Chondrocyte (in vitro differentiated cells): Measurements from ENCODE around the gene XIST. TPM values are rescaled to one million over a fixed set of nuclear protein-coding genes. Genes with fewer than 3 reads are reported as not detected.

Experiments
- DNase-seq: peaks from one replicate; pipeline ENCODE4 v3.0.0; 2021; ENCODE audit warnings: mixed read lengths, low spot score
- H3K27ac Mint-ChIP-seq: one replicate; pipeline ENCODE4 v1.8.0; 2021; ENCODE audit warnings: mild to moderate bottlenecking, moderate library complexity, mixed read lengths; ENCODE audit not compliant: unreplicated experiment
- H3K27me3 Mint-ChIP-seq: 2 replicates; pipeline ENCODE4 v1.8.0; 2021; ENCODE audit warnings: low read depth, mixed read lengths
- H3K36me3 Mint-ChIP-seq: 2 replicates; pipeline ENCODE4 v1.8.0; 2021; ENCODE audit warnings: low read depth, mixed read lengths
- H3K4me1 Mint-ChIP-seq: 2 replicates; pipeline ENCODE4 v1.8.0; 2021; ENCODE audit warnings: low read depth, mild to moderate bottlenecking, mixed read lengths
- H3K4me3 Mint-ChIP-seq: one replicate; pipeline ENCODE4 v1.8.0; 2021; ENCODE audit warnings: mild to moderate bottlenecking, moderate library complexity, mixed read lengths; ENCODE audit not compliant: unreplicated experiment
- H3K9me3 Mint-ChIP-seq: 2 replicates; pipeline ENCODE4 v1.8.0; 2021; ENCODE audit warnings: low read depth, mixed read lengths
- total RNA-seq: library from RNA; stranded (reverse); gene quantifications from 3 replicates; pipeline ENCODE4 v1.2.1, GENCODE V29; 2021
- TF ChIP-seq, protein P1 (sequence below): fragments of 200-600 bp; sonication (generic); IDR thresholded peaks from 2 replicates; pipeline ENCODE4 v1.5.0; 2021; ENCODE audit warnings: antibody characterized with exemption, mild to moderate bottlenecking, moderate library complexity

The XIST gene
- total RNA-seq, 1 donor from 2014 or later, result not detected

- peaks cover 12% of the 10 kb centered on the region for H3K27me3 Mint-ChIP-seq
- no peaks in the 10 kb centered on the region for H3K9me3 Mint-ChIP-seq
- no peak overlapping the region for H3K4me3 Mint-ChIP-seq
- no peak for DNase-seq
- H3K27ac Mint-ChIP-seq, result no peak overlapping the region
- H3K4me1 Mint-ChIP-seq, result no peaks in the 10 kb centered on the region
- no peaks in the 10 kb centered on the region for H3K36me3 Mint-ChIP-seq
- TF ChIP-seq, protein P1, sequence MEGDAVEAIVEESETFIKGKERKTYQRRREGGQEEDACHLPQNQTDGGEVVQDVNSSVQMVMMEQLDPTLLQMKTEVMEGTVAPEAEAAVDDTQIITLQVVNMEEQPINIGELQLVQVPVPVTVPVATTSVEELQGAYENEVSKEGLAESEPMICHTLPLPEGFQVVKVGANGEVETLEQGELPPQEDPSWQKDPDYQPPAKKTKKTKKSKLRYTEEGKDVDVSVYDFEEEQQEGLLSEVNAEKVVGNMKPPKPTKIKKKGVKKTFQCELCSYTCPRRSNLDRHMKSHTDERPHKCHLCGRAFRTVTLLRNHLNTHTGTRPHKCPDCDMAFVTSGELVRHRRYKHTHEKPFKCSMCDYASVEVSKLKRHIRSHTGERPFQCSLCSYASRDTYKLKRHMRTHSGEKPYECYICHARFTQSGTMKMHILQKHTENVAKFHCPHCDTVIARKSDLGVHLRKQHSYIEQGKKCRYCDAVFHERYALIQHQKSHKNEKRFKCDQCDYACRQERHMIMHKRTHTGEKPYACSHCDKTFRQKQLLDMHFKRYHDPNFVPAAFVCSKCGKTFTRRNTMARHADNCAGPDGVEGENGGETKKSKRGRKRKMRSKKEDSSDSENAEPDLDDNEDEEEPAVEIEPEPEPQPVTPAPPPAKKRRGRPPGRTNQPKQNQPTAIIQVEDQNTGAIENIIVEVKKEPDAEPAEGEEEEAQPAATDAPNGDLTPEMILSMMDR, result no peak
These were observed 5.4 kb downstream of the XIST start for GRCh38 chrX:73847100-73847499.

DNA sequence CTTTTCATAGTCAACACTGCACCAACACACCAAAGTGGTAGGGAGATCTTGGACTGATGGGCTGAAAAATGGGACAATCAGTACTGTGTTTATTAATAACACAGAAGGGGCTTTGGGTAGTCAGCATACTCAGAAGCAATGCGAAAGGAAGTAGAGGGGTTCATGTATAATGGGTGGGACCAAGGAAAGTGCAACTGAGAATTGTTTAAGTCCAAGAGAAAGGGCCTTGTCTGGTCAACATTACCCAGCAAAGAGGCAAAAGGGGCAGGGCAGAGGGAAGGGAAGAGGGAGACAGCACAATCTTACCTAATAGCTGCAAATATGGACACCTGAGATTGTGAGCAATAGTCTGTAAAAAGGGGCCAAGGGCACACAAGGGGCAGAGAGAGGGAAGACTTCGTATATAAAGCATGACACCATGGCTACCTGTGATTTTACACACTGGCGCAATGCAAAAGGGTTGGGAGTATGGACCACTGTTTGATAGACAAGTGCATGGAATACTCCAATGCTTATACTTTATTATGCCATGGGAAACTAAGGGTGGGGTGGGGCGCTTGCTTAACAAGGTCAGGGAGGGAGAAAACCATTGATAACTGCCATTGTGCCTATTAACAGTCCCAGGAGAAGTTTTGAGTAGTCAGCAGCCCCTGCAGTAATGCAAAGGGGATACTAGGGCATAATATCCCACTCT lies 9.8 kb downstream of the XIST start:
- Mint-ChIP-seq H3K27me3 (peaks cover 6% of the 10 kb centered on the region), H3K36me3 (no peaks in the 10 kb centered on the region), H3K9me3 (no peaks in the 10 kb centered on the region), H3K4me1 (no peaks in the 10 kb centered on the region), H3K4me3 (no peak overlapping the region), H3K27ac (no peak overlapping the region)
- DNase-seq, result no peak
- TF ChIP-seq, protein P1, result no peak

DNA sequence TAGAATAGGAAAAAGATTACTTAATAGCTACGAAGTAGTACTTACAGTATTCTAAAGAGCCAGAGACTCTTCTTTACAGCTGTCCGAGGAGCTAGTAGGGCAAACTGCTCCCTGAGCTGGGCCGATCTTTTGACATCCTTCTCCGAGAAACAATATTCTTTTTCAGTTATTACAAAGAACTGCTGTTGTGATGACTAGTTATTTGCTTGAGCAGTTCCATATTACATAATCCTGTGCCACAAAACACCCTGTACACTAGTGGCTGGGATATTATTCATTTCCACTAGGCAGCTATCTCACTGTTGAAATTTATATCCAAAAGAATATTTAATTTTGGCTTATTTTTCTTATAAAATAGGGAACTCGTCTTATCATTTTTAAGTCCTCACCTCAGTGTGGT lies 11.2 kb downstream of the XIST start:
- no peak overlapping the region for H3K27ac Mint-ChIP-seq

DNA sequence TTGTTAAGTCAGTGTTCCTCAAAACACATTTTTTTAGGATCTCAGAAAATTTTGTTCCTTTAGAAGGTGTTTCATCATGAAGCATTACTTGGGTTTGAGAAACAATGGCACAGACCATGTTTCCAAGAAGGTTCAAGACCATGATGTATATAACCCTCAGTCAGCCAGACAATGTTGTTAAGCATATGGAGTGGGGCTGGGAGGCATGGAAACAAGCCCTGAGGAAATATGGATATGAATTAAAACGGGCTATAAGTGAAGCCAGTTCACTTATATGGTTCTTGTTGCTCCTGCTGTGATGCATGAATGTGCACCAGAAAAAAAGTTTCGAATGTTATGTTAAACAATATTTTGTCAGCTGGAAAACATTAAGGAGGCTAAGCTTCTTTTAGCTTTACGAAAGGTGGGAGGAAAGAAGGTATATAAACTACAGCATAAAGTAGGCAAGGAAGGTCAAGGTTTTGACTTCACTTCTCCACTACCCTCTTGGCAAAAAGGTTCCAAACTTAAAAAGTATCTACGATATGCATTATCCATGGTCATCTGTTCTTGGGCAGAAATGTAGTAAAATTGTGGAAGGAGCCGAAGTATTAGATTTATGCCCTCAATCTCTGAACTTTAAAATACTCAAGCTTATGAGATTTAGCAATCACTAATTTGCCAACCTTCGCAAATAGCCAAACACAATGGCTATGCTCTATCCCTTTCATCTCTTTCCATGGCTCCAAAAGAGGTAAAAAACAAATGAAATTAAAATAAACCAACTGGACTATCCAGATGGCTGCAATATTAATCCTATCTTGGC lies 12.2 kb downstream of the XIST start:
- H3K4me1 Mint-ChIP-seq, result no peaks in the 10 kb centered on the region
- H3K27me3 Mint-ChIP-seq, result peaks cover 15% of the 10 kb centered on the region
- no peaks in the 10 kb centered on the region for H3K9me3 Mint-ChIP-seq
- H3K4me3 Mint-ChIP-seq, result no peak overlapping the region
- TF ChIP-seq, protein P1, result no peak
- no peak overlapping the region for H3K27ac Mint-ChIP-seq
- DNase-seq, result no peak
- no peaks in the 10 kb centered on the region for H3K36me3 Mint-ChIP-seq

More for the DNA sequence above, 11.2 kb downstream of the XIST start:
- Mint-ChIP-seq H3K4me1 (no peaks in the 10 kb centered on the region), H3K27me3 (peaks cover 17% of the 10 kb centered on the region), H3K9me3 (no peaks in the 10 kb centered on the region), H3K4me3 (no peak overlapping the region), H3K36me3 (no peaks in the 10 kb centered on the region)
- TF ChIP-seq, protein P1, result no peak
- no peak for DNase-seq

DNA sequence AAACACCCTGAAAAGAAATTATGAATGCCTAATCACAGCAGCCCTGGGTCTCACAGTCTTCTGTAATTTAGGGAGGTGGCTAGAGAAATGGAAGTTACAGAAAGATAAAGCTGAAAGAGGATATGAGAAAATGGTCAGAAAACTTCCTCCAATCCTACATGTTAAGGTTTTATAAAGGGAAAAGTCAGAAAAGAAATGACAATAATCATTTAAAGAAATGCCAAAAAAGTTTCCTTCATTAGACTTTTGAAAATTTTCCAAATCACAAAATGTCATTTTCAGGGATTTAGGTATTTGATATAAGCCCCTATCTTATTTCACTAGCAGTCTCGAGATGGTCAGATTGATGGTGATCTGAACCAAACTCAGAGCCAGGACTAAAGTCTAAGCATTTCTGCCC lies 13.4 kb downstream of the XIST start:
- no peak overlapping the region for H3K27ac Mint-ChIP-seq
- no peak overlapping the region for H3K4me3 Mint-ChIP-seq
- H3K9me3 Mint-ChIP-seq, result no peaks in the 10 kb centered on the region
- H3K36me3 Mint-ChIP-seq, result no peaks in the 10 kb centered on the region
- no peaks in the 10 kb centered on the region for H3K4me1 Mint-ChIP-seq
- DNase-seq, result no peak
- H3K27me3 Mint-ChIP-seq, result peaks cover 15% of the 10 kb centered on the region
- TF ChIP-seq, protein P1, result no peak
